Measurements from ENCODE around the gene KIF13A. TPM values are rescaled to one million over a fixed set of nuclear protein-coding genes. Genes with fewer than 3 reads are reported as not detected.

KIF13A gene
- total and polyA plus RNA-seq, 10 of the 15 experiments (the other 5 are each of a cell fraction or from before 2014, with no cell fraction given): 0.02 to 0.26 (median 0.13) TPM; not detected in 2

- ATAC-seq (no peak), DNase-seq (ENCODE audit: low read depth, low spot score) (no peak), FAIRE-seq (no peak)
- Histone ChIP-seq H3K9ac (ENCODE audit: control insufficient read depth, insufficient read depth, low read length) (no peak overlapping the region), H3K9me3 (replicated peaks; ENCODE audit: control insufficient read depth, insufficient read depth, low read length) (no peaks in the 10 kb centered on the region), H3K79me2 (ENCODE audit: control insufficient read depth, insufficient read depth, low read length) (no peaks in the 10 kb centered on the region), H3K4me2 (ENCODE audit: control insufficient read depth, insufficient read depth) (no peak overlapping the region), H3K27ac (ENCODE audit: control insufficient read depth, insufficient read depth) (no peak overlapping the region), H3K36me3 (ENCODE audit: control insufficient read depth in 2 of 2, insufficient read depth in 2 of 2, low read length in 1 of 2) (no peaks in the 10 kb centered on the region), H2AFZ (ENCODE audit: control insufficient read depth, low read depth, low read length) (no peak overlapping the region), H4K20me1 (ENCODE audit: control insufficient read depth, insufficient read depth) (no peaks in the 10 kb centered on the region), H3K27me3 (replicated peaks in 1 of 2; ENCODE audit: control insufficient read depth in 2 of 2, insufficient read depth in 2 of 2, low read length in 1 of 2) (no peaks in the 10 kb centered on the region; a peak in 1 of 4 replicates), H3K4me3 (no peak overlapping the region), H3K4me1 (ENCODE audit: control insufficient read depth, insufficient read depth, low read length) (no peaks in the 10 kb centered on the region)
- RAD21 ChIA-PET (ENCODE audit: unreplicated experiment): no interaction called here
- in situ Hi-C loops (cut with MboI): no loop called here
- TF ChIP-seq ETV6 (conservative IDR thresholded peaks at IDR 0.05 in 1 of 2, IDR thresholded peaks at IDR 0.05 in 1 of 2; ENCODE audit: borderline replicate concordance in 1 of 2, low read depth in 1 of 2) (no peak), CEBPZ (IDR thresholded peaks at IDR 0.05; ENCODE audit: low read depth, low read length) (no peak), ATF7 (IDR thresholded peaks at IDR 0.05; ENCODE audit: low read depth) (no peak), NRF1 (conservative IDR thresholded peaks at IDR 0.05; ENCODE audit: low read depth, low read length) (no peak), SMARCA5 (IDR thresholded peaks at IDR 0.05) (no peak), CEBPB (IDR thresholded peaks at IDR 0.05; ENCODE audit: borderline replicate concordance in 1 of 2, low read depth in 2 of 2, low read length in 2 of 2) (no peak), TCF12 (IDR thresholded peaks at IDR 0.05; ENCODE audit: low read depth, low read length) (no peak), EGR1 (IDR thresholded peaks at IDR 0.05; ENCODE audit: borderline replicate concordance in 1 of 2, low read depth in 2 of 2, low read length in 2 of 2) (no peak), TARDBP (IDR thresholded peaks at IDR 0.05; ENCODE audit: borderline replicate concordance) (no peak), ZNF592 (IDR thresholded peaks at IDR 0.05) (no peak), NFXL1 (IDR thresholded peaks at IDR 0.05; ENCODE audit: borderline replicate concordance) (no peak)
- SMC1A ChIA-PET (ENCODE audit: uncharacterized antibody, unreplicated experiment): interaction anchor here (1.4 kb wide), 1 partner anchor 10 kb away, joined by 3 read pairs; no protein-coding TSS in a partner anchor
- POLR2A ChIA-PET: no interaction called here
- intact Hi-C loops (cut with micrococcal nuclease; ENCODE audit: unreplicated experiment): no loop called here
- CTCF ChIA-PET: interaction anchor here (1.2 kb wide), 1 partner anchor 675 kb away, joined by 3 read pairs; no protein-coding TSS in a partner anchor
- no TSS peak for BruUV-seq (replicated peaks)
- 61% methylated on average over 5 of the region's 5 CpGs for WGBS (ENCODE audit: insufficient coverage, insufficient replicate concordance, low lambda C conversion rate, missing lambda C conversion rate)
Observed at GRCh38 chr6:17828149-17828548, 159.3 kb downstream of the KIF13A start.

Measured in GM12878 (cell line).